Neural cell (in vitro differentiated cells): Measurements from ENCODE around the gene ZNF384. TPM values are rescaled to one million over a fixed set of nuclear protein-coding genes. Genes with fewer than 3 reads are reported as not detected.

Source experiments
- H2AFZ ChIP-seq: fragments of 200-600, 300-800 bp; sonication (generic), shearing (Covaris generic); 2 replicates; pipeline ENCODE4 v1.6.0; 2014; ENCODE audit warnings: low read depth, mild to moderate bottlenecking, antibody characterized with exemption, low read length, moderate library complexity
- H3F3A ChIP-seq: fragments of 200-600 bp; shearing (Covaris generic); 2 replicates; pipeline ENCODE4 v1.6.1; 2016; ENCODE audit warnings: mild to moderate bottlenecking, moderate library complexity, mixed read lengths, antibody characterized with exemption, low read length; ENCODE audit not compliant: insufficient read depth, poor library complexity, severe bottlenecking
- H3K27ac ChIP-seq: fragments of 200-600, 300-800 bp; sonication (generic), shearing (Covaris generic); 2 replicates; pipeline ENCODE4 v1.5.1; 2014; ENCODE audit warnings: mild to moderate bottlenecking, low read length, moderate library complexity
- H3K27me3 ChIP-seq: fragments of 300-800, 200-600 bp; sonication (generic), shearing (Covaris generic); 2 replicates; pipeline ENCODE4 v1.6.0; 2014; ENCODE audit warnings: mild to moderate bottlenecking, low read depth, low read length, moderate library complexity; ENCODE audit not compliant: insufficient read depth
- H3K36me3 ChIP-seq: fragments of 300-800, 200-600 bp; sonication (generic), shearing (Covaris generic); 2 replicates; pipeline ENCODE4 v1.5.1; 2014; ENCODE audit warnings: mild to moderate bottlenecking, antibody characterized with exemption, low read length, moderate library complexity; ENCODE audit not compliant: insufficient read depth
- H3K4me2 ChIP-seq: fragments of 300-800, 200-600 bp; sonication (generic), shearing (Covaris generic); 2 replicates; pipeline ENCODE4 v1.6.0; 2014; ENCODE audit warnings: mild to moderate bottlenecking, low read length
- H3K4me3 ChIP-seq: fragments of 300-800, 200-600 bp; sonication (generic), shearing (Covaris generic); 2 replicates; pipeline ENCODE4 v1.5.1; 2014; ENCODE audit warnings: mild to moderate bottlenecking, low read length, moderate library complexity
- H3K79me2 ChIP-seq: fragments of 200-600 bp; shearing (Covaris generic); replicated peaks from 2 replicates; pipeline ENCODE4 v1.6.0; 2014; ENCODE audit warnings: mild to moderate bottlenecking, low read length, moderate library complexity; ENCODE audit not compliant: insufficient read depth
- H3K9ac ChIP-seq: fragments of 300-800, 200-600 bp; sonication (generic), shearing (Covaris generic); 2 replicates; pipeline ENCODE4 v1.6.1; 2016; ENCODE audit warnings: mild to moderate bottlenecking, low read length, mixed read lengths
- H3K9me2 ChIP-seq: fragments of 200-600 bp; shearing (Covaris generic); 2 replicates; pipeline ENCODE4 v1.6.1; 2016; ENCODE audit warnings: mild to moderate bottlenecking, low read length, mixed read lengths; ENCODE audit not compliant: insufficient read depth
- H3K9me3 ChIP-seq: fragments of 200-600, 300-800 bp; sonication (generic), shearing (Covaris generic); 2 replicates; pipeline ENCODE4 v1.6.1; 2016; ENCODE audit warnings: mild to moderate bottlenecking, mixed run types, low read length, moderate library complexity, mixed read lengths
- H4K20me1 ChIP-seq: fragments of 200-600 bp; shearing (Covaris generic); 2 replicates; pipeline ENCODE4 v1.6.1; 2016; ENCODE audit warnings: mild to moderate bottlenecking, mixed run types; ENCODE audit not compliant: insufficient read depth
- CTCF ChIP-seq: fragments of 450-650 bp; IDR thresholded peaks from 2 replicates; pipeline ENCODE4 v1.5.1; 2014; ENCODE audit warnings: antibody characterized with exemption, mild to moderate bottlenecking, moderate library complexity; ENCODE audit not compliant: poor library complexity, severe bottlenecking
- EP300 ChIP-seq: fragments of 450-650 bp; conservative IDR thresholded peaks from 2 replicates; pipeline ENCODE4 v1.6.1; 2014; ENCODE audit warnings: antibody characterized with exemption, mild to moderate bottlenecking, moderate library complexity; ENCODE audit not compliant: poor library complexity, severe bottlenecking
- EZH2 ChIP-seq: fragments of 200-600, 300-800 bp; shearing (Covaris generic), sonication (generic); IDR thresholded peaks from 2 replicates; pipeline ENCODE4 v1.6.1; 2014; ENCODE audit warnings: antibody characterized with exemption, low read length, borderline replicate concordance, mild to moderate bottlenecking; ENCODE audit not compliant: insufficient read depth, poor library complexity, severe bottlenecking
- MXI1 ChIP-seq: fragments of 450-650 bp; conservative IDR thresholded peaks from 2 replicates; pipeline ENCODE4 v1.6.1; 2014; ENCODE audit warnings: antibody characterized with exemption, mild to moderate bottlenecking; ENCODE audit not compliant: poor library complexity, severe bottlenecking
- POLR2AphosphoS5 ChIP-seq: IDR thresholded peaks from 2 replicates; pipeline ENCODE4 v1.6.1; 2012
- RAD21 ChIP-seq: fragments of 450-650 bp; conservative IDR thresholded peaks from 2 replicates; pipeline ENCODE4 v1.6.1; 2014; ENCODE audit warnings: antibody characterized with exemption, mild to moderate bottlenecking, moderate library complexity
- SMC3 ChIP-seq: fragments of 450-650 bp; conservative IDR thresholded peaks from 2 replicates; pipeline ENCODE4 v1.6.1; 2014; ENCODE audit warnings: antibody characterized with exemption, mild to moderate bottlenecking, moderate library complexity; ENCODE audit not compliant: poor library complexity
- TAF1 ChIP-seq: IDR thresholded peaks from 2 replicates; pipeline ENCODE4 v1.6.1; 2012; ENCODE audit warnings: low read depth
- polyA minus RNA-seq: library from RNA; depleted of rRNA, polyadenylated mRNA; stranded (reverse); fragments of >200 nt; gene quantifications from 2 replicates; pipeline ENCODE4 v1.2.3, GENCODE V29; 2014
- polyA plus RNA-seq: library from polyadenylated mRNA; depleted of rRNA; stranded (reverse); fragments of >200 nt; gene quantifications from 2 replicates; pipeline ENCODE4 v1.2.3, GENCODE V29; 2014
- TF ChIP-seq, protein P1 (sequence below): IDR thresholded peaks from 2 replicates; pipeline ENCODE4 v1.6.1; 2012; ENCODE audit warnings: borderline replicate concordance

Gene ZNF384
- 25.8 and 30.2 TPM in 2 replicates for polyA plus RNA-seq
- polyA minus RNA-seq = 28.7 and 29.7 TPM in 2 replicates

DNA sequence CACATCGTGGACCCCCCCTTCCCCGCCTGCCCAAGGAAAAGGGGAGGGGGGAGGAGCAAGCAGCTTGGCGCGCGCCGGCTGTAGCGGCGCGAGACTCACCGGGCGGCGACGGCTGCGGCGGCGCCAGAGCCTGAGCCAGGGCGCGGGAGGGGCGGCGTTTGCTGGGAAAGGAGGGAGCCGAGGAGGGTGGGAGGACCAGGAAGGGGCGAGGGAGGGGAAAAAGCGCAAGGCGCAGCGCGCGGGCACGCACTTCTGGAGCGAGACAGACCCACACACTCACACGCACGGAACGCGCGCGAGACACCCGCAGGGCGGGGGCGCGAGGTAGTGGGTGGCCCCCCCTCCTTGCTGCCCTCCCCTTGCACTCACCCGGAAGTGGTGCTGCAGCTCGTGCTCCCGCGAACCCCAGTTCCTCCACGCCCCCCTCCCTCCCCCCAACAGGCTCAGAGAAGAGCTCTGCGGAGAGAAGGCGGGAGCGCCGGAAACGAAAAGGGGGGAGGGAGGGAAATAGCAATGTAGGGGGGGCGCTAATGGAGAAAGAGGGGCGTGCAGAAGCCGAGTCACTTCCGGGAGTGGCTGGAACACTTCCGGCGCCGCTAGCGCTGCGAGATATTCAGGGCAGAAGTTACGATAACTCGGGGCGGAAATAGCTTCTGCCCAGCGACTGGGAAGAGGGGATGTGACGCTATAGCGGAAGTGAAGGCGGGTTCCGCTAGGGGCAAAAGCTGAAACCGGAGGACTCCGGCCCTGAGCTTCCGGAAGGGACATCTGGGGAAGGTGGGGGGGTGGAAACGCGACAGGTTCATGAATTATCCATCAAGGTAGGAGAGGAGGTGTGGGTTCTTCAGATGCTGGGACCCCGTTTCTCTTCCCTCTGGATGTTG, at the start of gene ZNF384:
Gene ZNF384, minus strand, starts transcription at position 377 of the 884 bp plus-strand sequence. CDS start 9,855 bp downstream, outside the sequence.
- Histone ChIP-seq H3K9me2 (no peaks in the 10 kb centered on the region), H3K4me2 (peak within 1 kb of the TSS; percentile 99), H3K9ac (peak within 1 kb of the TSS; percentile 98), H3K36me3 (no peaks in the 10 kb centered on the region), H3K4me3 (peak within 1 kb of the TSS; percentile 95), H3K79me2 (peaks cover 53% of the 10 kb centered on the region), H4K20me1 (no peaks in the 10 kb centered on the region), H3K27ac (peak within 1 kb of the TSS; percentile 93), H2AFZ (peak within 1 kb of the TSS; percentile 85), H3K9me3 (no peaks in the 10 kb centered on the region), H3F3A (no peaks in the 10 kb centered on the region), H3K27me3 (no peaks in the 10 kb centered on the region)
- peak; percentile 55 for TF ChIP-seq CTCF
- TF ChIP-seq RAD21 = no peak
- TF ChIP-seq SMC3 = peak; percentile 52
- TF ChIP-seq MXI1 = peak; percentile 72
- TF ChIP-seq TAF1 = peak; percentile 49
- no peak for TF ChIP-seq EZH2
- TF ChIP-seq, protein P1, sequence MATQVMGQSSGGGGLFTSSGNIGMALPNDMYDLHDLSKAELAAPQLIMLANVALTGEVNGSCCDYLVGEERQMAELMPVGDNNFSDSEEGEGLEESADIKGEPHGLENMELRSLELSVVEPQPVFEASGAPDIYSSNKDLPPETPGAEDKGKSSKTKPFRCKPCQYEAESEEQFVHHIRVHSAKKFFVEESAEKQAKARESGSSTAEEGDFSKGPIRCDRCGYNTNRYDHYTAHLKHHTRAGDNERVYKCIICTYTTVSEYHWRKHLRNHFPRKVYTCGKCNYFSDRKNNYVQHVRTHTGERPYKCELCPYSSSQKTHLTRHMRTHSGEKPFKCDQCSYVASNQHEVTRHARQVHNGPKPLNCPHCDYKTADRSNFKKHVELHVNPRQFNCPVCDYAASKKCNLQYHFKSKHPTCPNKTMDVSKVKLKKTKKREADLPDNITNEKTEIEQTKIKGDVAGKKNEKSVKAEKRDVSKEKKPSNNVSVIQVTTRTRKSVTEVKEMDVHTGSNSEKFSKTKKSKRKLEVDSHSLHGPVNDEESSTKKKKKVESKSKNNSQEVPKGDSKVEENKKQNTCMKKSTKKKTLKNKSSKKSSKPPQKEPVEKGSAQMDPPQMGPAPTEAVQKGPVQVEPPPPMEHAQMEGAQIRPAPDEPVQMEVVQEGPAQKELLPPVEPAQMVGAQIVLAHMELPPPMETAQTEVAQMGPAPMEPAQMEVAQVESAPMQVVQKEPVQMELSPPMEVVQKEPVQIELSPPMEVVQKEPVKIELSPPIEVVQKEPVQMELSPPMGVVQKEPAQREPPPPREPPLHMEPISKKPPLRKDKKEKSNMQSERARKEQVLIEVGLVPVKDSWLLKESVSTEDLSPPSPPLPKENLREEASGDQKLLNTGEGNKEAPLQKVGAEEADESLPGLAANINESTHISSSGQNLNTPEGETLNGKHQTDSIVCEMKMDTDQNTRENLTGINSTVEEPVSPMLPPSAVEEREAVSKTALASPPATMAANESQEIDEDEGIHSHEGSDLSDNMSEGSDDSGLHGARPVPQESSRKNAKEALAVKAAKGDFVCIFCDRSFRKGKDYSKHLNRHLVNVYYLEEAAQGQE = peak; percentile 74
- peak; percentile 81 for TF ChIP-seq POLR2AphosphoS5
- TF ChIP-seq EP300 = peak; percentile 34

DNA sequence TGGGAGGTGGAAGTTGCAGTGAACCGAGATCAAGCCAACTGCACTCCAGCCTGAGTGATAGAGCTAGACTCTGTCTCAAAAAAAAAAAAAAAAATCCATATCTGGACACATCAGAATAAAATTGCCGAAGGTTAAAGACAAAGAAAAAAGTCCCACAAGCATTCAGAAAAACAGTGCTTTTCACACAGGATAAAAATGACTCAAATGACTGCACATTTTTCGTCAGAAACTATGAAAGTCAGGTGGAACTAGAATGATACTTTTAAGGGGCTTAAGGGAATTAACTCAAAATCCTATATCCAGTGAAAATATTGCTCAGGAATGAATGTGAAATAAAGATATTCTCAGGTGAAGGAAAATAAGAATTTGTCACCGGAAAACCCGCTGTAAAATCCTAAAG, 47.6 kb upstream of the ZNF384 start:
- Histone ChIP-seq H3K9me2 (no peaks in the 10 kb centered on the region), H3K27ac (no peak overlapping the region), H3K9me3 (no peaks in the 10 kb centered on the region), H4K20me1 (no peaks in the 10 kb centered on the region), H3K4me2 (no peak overlapping the region), H3K27me3 (no peaks in the 10 kb centered on the region), H2AFZ (no peak overlapping the region), H3K4me3 (no peak overlapping the region), H3K9ac (no peak overlapping the region), H3K79me2 (no peaks in the 10 kb centered on the region), H3F3A (no peaks in the 10 kb centered on the region), H3K36me3 (no peaks in the 10 kb centered on the region)
- TF ChIP-seq MXI1 = no peak
- no peak for TF ChIP-seq POLR2AphosphoS5
- no peak for TF ChIP-seq CTCF
- TF ChIP-seq RAD21 = no peak
- TF ChIP-seq, protein P1 = no peak
- TF ChIP-seq SMC3 = no peak
- no peak for TF ChIP-seq TAF1
- TF ChIP-seq EZH2 = no peak
- TF ChIP-seq EP300 = no peak
